HG02970 (cell line): ENCODE data around the gene EPS8L1.
"Not testable (repeated sequence)": the region's sequence is repeated elsewhere in the genome, so short reads cannot be mapped to it uniquely, and the experiment has no call there.

Experiments used
- ATAC-seq: cut with Tn5 transposase; IDR thresholded peaks from one replicate; pipeline ENCODE4 v1.9.1; 2021; ENCODE audit warnings: mild to moderate bottlenecking, moderate library complexity, moderate number of reproducible peaks; ENCODE audit not compliant: unreplicated experiment, low FRiP score

The EPS8L1 gene

DNA sequence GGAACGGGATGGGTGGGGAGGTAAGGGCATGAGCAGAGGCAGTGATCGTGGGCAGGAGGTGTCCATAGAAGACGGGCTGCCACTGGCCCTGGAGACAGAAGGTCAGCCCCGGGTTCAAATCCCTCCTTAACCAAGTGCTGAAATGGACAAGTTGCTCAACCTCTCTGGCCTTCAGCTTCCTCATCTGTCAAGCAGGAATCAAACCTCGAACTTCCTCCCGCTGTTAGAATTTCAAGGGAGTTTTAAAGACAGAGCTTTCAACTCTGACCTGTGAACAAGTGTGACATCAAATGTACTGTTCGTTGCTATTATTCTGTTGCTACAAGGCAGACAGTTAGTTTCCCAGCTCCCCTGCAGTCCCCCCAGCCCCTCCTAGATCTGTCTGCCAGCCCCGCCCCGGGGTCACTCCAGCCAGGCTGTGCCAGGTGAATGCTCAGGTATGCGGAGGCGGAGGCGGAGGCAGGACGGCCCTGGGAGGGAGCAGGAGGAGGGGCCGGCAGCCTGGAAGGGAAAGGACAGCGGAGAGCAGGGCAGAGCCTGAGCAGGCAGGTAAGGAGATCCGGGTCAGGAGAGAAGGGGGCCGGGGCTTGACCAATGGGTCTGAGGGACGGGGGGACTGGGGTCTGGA lies at the start of gene EPS8L1:
TSS of gene EPS8L1 (plus strand) at position 499 of the 628 bp plus-strand sequence. CDS start 576 bp downstream, outside the sequence.
- no peak for ATAC-seq

DNA sequence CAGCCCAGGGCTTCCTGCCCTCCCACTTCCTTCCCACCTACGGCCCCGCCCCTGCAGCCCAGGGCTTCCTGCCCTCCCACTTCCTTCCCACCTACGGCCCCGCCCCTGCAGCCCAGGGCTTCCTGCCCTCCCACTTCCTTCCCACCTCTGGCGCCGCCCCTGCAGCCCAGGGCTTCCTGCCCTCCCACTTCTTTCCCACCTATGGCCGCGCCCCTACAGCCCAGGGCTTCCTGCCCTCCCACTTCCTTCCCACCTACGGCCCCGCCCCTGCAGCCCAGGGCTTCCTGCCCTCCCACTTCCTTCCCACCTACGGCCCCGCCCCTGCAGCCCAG lies 48.6 kb upstream of the EPS8L1 start:
- ATAC-seq = not testable (repeated sequence)

DNA sequence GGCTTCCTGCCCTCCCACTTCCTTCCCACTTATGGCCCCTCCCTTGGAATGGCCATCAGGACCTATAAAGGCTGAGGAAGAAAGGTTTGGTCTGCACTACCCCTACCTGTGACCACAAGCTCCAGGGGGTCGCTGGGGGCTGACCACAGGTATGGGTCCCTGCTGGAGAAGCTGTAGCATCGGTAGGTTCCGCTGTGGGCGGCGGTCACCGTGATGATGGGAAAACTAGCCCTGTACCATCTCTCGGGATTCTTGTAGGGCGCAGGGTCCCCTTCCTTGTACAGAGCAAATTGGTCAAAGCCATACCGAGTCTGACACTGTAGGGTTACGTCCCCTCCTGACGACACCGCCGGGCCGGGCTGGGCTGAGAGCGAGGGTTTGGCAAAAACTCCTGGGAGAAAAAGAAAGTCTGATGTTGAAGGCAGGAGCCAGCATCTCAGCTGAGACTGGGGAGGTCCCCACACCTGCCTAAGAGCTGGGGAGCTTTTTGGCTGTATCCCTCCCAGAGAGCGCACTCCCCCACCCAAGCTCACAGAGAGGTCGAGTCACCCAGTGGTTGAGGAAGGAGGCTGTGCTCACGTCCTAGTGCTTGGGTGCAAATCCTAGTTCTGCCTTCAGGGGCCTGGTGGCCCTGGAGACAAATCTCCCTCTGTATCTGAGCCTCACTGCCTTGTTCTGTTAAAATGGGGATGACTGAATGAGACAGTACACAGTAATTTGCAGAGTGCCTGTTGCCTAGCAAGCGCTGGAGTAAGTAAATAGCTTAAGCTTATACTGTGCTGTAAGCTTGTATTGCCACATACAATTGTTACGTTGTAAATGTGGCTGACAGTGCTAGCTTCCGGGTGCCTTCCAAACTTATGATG lies 48.0 kb upstream of the EPS8L1 start:
- ATAC-seq = no peak

DNA sequence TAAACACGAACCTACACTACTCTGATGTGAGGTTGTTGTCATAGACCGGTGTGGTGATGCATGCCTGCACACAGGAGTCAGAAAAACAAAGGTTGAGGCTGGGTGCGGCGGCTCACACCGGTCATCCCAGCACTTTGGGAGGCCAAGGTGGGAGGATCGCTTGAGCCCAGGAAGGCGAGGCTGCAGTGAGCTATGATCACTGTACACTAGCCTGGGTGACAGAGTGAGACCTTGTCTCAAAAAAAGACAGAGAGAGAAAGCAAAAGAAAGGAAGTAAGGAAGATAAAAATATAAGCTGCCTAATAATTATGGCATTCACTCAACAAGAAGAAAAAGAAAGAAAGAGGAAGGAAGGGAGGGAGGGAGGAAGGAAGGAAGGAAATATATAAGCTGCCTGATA lies 46.9 kb upstream of the EPS8L1 start:
- no peak for ATAC-seq

- ATAC-seq = no peak
Measured at GRCh38 chr19:55031178-55031577, 44.5 kb upstream of the EPS8L1 start.

DNA sequence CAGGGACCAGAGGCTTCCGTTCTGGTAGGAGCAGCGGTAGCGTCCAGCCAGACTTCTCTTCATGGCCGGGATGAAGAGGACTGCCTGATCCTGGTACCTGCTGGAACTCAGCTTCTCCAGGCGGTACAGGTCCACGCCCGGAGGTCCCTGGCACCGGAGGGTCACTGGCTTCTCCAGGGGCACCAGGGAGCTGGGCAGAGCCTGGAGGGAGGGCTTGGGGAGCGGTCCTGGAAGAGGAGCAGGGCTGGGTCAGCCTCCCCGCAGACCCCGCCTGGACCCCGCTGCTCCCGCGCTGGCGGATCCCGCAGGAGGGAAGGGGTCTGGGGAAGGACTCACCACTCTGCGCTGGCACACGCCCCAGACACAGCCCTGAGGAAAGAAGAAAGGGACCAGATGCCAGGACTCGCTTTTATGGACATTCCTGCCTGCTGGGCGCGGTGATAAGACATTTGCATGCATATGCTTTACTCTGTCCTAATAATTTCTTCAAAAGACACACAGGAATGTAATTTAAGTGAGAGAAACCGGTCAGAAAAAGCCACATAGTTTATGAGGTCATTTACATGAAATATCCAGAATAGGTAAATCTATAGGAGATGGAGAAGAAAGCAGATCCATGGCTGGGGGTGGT lies 43.4 kb upstream of the EPS8L1 start:
- ATAC-seq = no peak

DNA sequence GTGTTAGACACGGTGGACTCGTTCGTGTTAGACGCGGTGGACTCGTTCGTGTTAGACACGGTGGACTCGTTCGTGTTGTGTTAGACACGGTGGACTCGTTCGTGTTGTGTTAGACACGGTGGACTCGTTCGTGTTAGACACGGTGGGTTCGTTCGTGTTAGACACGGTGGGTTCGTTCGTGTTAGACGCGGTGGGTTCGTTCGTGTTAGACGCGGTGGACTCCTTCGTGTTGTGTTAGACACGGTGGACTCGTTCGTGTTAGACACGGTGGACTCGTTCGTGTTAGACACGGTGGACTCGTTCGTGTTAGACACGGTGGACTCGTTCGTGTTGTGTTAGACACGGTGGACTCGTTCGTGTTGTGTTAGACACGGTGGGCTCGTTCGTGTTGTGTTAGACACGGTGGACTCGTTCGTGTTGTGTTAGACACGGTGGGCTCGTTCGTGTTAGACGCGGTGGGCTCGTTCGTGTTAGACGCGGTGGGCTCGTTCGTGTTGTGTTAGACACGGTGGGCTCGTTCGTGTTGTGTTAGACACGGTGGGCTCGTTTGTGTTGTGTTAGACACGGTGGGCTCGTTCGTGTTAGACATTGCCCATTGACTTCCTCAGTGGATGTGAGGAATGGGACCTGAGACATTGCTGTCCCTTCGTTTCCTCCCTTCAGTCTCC lies 42.6 kb upstream of the EPS8L1 start:
- not testable (repeated sequence) for ATAC-seq

DNA sequence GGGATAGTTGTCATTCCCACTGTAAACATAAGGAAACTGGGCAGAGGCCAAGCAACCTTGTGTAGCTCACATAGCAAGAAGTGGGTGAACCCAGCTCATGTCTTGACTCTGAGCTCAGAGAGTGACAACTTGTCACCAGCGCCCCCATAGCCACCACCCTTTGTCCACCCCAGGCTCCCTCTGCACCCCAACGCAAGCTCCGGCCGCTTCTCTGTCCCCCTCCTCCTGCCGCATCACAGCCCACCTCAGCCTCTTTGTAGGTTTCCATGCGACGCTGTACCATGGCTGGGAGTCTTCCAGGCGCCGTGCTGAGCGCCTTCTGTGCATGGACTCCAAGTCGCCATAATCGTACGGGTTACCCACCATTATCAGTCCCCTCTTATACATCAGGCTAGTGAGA lies 40.9 kb upstream of the EPS8L1 start:
- no peak for ATAC-seq

- ATAC-seq = no peak
Measured at GRCh38 chr19:55036058-55036457, 39.6 kb upstream of the EPS8L1 start.

DNA sequence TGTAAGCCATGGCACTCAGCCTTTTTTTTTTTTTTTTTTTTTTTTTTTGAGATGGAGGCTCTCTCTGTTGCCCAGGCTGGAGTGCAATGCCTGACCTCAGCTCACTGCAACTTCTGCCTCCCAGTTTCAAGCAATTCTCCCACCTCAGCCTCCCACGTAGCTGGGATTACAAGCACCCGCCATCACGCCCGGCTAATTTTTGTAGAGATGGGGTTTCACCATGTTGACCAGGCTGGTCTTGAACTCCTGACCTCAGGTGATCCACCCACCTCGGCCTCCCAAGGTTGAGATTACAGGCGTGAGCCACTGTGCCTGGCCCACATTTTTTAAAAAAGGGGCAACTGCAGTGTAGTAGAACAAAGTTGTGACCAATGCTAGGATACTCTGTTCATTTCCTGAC lies 38.1 kb upstream of the EPS8L1 start:
- ATAC-seq = not testable (repeated sequence)

DNA sequence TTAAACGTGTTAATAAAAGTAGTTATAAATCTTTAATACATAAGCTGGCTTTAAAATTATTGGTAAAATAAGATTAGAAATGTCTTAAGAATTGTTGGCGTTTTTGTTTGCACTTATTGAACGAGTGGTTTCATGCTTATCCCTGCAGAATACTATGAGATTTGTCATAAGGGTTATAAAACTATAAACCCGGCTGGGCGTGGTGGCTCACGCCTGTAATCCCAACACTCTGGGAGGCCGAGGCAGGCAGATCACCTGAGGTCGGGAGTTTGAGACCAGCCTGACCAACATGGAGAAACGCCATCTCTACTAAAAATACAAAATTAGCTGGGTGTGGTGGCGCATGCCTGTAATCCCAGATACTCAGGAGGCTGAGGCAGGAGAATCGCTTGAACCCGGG lies 35.0 kb upstream of the EPS8L1 start:
- not testable (repeated sequence) for ATAC-seq

GRCh38 chr19:55041244-55041626 lies 34.4 kb upstream of the EPS8L1 start:
- ATAC-seq = no peak

- no peak for ATAC-seq
Measured at GRCh38 chr19:55041627-55042343, 33.9 kb upstream of the EPS8L1 start.

DNA sequence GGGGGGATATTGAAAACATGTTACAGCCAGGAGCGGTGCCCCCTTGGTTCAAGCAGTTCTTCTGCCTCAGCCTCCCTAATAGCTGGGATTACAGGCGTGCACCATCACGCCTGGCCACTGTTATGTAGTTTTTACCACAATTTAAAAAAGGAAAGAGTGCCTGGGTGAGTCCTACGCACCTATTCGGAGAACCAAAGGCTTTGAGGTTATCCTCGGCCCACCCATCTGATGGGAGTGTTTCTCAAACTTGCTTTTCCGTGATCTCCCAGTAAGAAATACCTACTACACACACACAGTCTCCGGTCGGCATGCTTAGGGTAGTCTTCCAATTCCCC lies 33.4 kb upstream of the EPS8L1 start:
- no peak for ATAC-seq

- no peak for ATAC-seq
Measured at GRCh38 chr19:55042688-55043087, 33.0 kb upstream of the EPS8L1 start.

DNA sequence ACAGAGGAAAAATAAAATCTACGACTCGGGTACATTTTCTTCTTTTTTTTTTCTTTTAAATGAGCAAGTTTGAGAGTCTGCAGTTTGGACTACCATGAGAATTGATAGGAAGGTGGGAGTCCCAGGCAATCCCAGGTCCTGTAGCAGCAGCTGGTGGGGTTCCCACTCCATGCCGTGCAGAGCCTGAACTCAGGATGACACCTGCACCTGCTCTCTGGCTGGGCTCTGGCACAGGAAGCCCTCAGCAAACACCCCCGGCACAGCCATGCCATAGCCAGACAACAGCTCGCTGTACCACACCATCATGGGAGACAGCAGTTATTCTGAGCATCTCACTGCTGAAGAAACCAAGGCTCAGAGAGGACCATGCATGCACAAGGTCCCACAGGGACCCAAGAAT lies 31.4 kb upstream of the EPS8L1 start:
- ATAC-seq = no peak

- no peak for ATAC-seq
Measured at GRCh38 chr19:55044771-55045716, 30.6 kb upstream of the EPS8L1 start.

DNA sequence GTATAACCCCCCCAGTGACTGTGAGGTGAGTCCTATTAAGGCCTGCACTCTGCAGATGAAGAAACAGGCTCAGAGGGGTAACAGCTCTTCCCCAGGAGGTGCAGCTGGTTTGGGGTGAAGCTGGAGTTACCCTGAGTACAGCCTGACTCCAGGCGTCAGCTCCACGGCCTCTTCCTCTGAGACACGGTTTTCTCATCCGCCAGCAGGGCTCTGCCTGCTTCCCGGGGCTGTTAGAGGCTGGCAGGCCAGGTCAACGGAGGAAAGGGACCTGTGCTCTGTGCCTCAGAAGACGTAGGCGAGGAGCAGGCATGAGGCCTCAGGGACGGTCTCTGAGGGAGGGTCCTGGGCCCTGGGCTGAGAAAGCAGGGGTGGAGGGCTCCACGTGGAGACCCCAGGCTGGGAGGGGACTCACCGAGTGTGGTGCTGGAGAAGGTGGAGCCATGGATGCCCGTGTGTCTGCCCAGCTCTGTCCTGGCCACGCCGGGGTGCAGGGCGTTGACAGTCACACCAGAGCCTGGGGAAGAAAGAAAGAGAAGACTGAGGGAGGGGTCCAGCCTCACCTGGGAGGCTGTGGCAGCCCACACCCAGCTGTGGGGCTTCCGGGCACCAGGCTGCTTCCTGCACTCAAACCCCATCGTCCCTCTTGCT lies 28.6 kb upstream of the EPS8L1 start:
- ATAC-seq = no peak

DNA sequence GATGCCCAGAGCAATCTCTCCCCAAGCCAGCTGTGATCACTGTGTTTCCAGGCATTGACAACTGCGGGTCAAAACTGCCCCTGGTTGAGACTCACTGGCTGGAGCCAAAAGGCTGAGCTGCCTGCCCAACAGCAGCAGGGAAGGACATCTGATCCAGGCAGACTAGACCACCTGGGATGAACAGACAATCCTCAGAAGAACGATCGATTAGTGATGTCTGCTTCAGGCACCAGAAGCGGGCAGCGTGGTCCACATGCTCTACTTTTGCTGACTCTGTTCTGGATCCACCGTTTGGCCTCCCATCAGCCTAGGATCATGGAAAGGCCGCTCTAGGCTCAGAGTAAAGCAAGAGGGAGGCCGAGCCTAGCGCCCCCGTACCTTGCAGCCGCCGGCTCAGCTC lies 27.7 kb upstream of the EPS8L1 start:
- ATAC-seq = no peak
